WERI-Rb-1 (cell line): ENCODE results near the gene PSMD2.

Experiments
- DNase-seq: peaks from one replicate; pipeline ENCODE4 v3.0.0-alpha.2; 2020
- H3K27ac ChIP-seq: fragments of 250-450 bp; sonication (Bioruptor Pico); 2 replicates; pipeline ENCODE4 v1.5.1; 2020; ENCODE audit warnings: mild to moderate bottlenecking, moderate library complexity
- H3K27me3 ChIP-seq: fragments of 250-450 bp; sonication (Bioruptor Pico); 2 replicates; pipeline ENCODE4 v1.5.1; 2021; ENCODE audit warnings: mild to moderate bottlenecking, low read depth, moderate library complexity; ENCODE audit not compliant: insufficient read depth, severe bottlenecking
- H3K36me3 ChIP-seq: fragments of 250-450 bp; sonication (Bioruptor Pico); 2 replicates; pipeline ENCODE4 v1.5.1; 2020; ENCODE audit warnings: mild to moderate bottlenecking, moderate library complexity
- H3K4me3 ChIP-seq: 2 replicates; pipeline ENCODE4 v1.5.1; 2011; ENCODE audit warnings: low read depth, mild to moderate bottlenecking, control low read depth, low read length
- H3K9me3 ChIP-seq: fragments of 250-450 bp; sonication (Bioruptor Pico); 2 replicates; pipeline ENCODE4 v1.5.1; 2021; ENCODE audit warnings: mild to moderate bottlenecking, moderate library complexity; ENCODE audit not compliant: severe bottlenecking
- TF ChIP-seq, protein P1 (sequence below): IDR thresholded peaks from 2 replicates; pipeline ENCODE4 v1.5.1; 2011; ENCODE audit warnings: low read depth, mild to moderate bottlenecking, control low read depth, inconsistent platforms, low read length

Gene PSMD2

DNA sequence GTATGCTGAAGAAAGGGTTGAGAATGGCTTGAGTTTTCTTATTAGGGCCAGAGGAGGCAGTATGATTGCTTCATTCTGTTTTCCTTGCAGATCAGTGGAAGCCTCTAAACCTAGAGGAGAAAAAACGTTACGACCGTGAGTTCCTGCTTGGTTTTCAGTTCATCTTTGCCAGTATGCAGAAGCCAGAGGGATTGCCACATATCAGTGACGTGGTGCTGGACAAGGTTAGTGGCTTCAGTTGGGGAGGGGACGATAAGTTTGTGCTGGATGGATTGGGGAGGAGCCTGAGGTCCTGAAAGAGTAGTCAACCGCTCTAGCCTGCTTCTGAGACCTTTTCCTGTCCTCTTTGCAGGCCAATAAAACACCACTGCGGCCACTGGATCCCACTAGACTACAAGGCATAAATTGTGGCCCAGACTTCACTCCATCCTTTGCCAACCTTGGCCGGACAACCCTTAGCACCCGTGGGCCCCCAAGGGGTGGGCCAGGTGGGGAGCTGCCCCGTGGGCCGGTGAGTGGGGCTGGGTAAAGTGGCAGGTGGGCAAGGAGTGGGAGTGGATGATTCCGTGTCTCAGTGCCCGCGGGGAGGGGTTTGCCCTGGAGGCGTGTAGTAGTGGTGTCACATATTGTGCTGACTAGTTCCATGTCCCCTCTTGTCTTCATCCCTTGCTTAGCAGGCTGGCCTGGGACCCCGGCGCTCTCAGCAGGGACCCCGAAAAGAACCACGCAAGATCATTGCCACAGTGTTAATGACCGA lies 23.9 kb downstream of the PSMD2 start:
- Histone ChIP-seq H3K27ac (no peak overlapping the region), H3K9me3 (no peaks in the 10 kb centered on the region), H3K4me3 (no peak overlapping the region), H3K27me3 (no peaks in the 10 kb centered on the region), H3K36me3 (peaks cover 98% of the 10 kb centered on the region)
- DNase-seq = no peak
- TF ChIP-seq, protein P1, sequence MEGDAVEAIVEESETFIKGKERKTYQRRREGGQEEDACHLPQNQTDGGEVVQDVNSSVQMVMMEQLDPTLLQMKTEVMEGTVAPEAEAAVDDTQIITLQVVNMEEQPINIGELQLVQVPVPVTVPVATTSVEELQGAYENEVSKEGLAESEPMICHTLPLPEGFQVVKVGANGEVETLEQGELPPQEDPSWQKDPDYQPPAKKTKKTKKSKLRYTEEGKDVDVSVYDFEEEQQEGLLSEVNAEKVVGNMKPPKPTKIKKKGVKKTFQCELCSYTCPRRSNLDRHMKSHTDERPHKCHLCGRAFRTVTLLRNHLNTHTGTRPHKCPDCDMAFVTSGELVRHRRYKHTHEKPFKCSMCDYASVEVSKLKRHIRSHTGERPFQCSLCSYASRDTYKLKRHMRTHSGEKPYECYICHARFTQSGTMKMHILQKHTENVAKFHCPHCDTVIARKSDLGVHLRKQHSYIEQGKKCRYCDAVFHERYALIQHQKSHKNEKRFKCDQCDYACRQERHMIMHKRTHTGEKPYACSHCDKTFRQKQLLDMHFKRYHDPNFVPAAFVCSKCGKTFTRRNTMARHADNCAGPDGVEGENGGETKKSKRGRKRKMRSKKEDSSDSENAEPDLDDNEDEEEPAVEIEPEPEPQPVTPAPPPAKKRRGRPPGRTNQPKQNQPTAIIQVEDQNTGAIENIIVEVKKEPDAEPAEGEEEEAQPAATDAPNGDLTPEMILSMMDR = no peak

DNA sequence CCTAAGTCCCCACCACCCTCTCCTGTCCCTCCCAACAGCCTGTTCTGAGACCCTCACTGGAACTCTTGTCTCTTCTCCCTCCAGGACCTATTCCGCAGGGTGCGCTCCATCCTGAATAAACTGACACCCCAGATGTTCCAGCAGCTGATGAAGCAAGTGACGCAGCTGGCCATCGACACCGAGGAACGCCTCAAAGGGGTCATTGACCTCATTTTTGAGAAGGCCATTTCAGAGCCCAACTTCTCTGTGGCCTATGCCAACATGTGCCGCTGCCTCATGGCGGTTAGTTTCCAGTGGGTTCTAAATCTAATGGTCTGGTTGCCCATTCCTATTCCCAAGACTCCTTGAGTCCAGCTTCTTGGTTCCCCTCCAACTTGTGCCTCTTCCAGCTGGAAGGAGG lies 24.7 kb downstream of the PSMD2 start:
- TF ChIP-seq, protein P1 = no peak
- Histone ChIP-seq H3K4me3 (no peak overlapping the region), H3K36me3 (peaks cover 96% of the 10 kb centered on the region), H3K27ac (no peak overlapping the region), H3K27me3 (no peaks in the 10 kb centered on the region), H3K9me3 (no peaks in the 10 kb centered on the region)
- no peak for DNase-seq

DNA sequence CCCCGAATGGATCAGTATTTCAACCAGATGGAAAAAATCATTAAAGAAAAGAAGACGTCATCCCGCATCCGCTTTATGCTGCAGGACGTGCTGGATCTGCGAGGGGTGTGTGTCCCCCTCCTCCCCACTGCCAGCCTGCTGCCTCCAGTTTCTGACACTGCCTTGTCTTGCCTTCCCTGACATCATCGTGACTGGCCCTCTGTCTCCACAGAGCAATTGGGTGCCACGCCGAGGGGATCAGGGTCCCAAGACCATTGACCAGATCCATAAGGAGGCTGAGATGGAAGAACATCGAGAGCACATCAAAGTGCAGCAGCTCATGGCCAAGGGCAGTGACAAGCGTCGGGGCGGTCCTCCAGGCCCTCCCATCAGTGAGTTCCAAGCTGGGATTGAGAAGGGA lies 26.2 kb downstream of the PSMD2 start:
- H3K4me3 ChIP-seq = no peak overlapping the region
- DNase-seq = no peak
- H3K36me3 ChIP-seq = peaks cover 99% of the 10 kb centered on the region
- H3K9me3 ChIP-seq = no peaks in the 10 kb centered on the region
- no peak overlapping the region for H3K27ac ChIP-seq
- no peaks in the 10 kb centered on the region for H3K27me3 ChIP-seq
- TF ChIP-seq, protein P1 = no peak

DNA sequence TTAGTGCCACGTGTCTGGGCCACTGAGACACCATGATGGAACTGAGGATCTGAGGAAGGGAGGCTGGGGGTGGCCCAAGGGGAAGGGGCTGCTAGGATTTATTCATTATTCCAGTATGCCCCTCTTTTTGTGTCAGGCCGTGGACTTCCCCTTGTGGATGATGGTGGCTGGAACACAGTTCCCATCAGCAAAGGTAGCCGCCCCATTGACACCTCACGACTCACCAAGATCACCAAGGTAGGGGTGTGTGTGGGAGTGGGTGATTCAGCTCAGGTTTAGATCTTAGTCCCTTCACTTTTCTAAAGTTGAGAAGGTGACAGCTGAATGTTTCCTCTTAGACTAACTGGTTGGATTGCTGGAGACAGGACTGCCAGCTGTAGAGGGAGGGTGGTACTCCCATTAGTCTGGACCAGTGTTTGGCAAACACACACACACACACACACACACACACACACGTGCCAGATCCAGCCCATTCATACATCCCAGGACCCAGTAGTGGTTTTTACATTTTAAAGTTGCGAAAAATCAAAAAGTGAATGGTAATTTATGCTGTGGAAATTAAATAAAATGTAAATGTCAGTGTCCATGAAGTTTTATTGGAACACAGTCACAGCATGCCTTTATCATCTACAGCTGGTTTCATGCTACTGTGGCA lies 26.8 kb downstream of the PSMD2 start:
- TF ChIP-seq, protein P1 = no peak
- H3K9me3 ChIP-seq = no peaks in the 10 kb centered on the region
- H3K4me3 ChIP-seq = no peak overlapping the region
- no peak overlapping the region for H3K27ac ChIP-seq
- H3K27me3 ChIP-seq = no peaks in the 10 kb centered on the region
- DNase-seq = no peak
- peaks cover 99% of the 10 kb centered on the region for H3K36me3 ChIP-seq

DNA sequence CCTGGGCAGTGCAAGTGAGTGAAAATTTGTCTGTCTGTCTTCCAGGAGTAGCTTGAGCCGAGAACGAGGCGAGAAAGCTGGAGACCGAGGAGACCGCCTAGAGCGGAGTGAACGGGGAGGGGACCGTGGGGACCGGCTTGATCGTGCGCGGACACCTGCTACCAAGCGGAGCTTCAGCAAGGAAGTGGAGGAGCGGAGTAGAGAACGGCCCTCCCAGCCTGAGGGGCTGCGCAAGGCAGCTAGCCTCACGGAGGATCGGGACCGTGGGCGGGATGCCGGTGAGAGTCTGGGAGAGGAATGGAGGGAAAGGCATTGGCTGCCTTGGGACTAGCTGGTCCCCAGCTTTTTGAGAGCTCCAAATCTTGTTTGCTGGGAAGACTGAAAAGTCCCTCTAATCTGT lies 28.1 kb downstream of the PSMD2 start:
- H3K27ac ChIP-seq = no peak overlapping the region
- no peak overlapping the region for H3K4me3 ChIP-seq
- H3K27me3 ChIP-seq = no peaks in the 10 kb centered on the region
- H3K36me3 ChIP-seq = peaks cover 99% of the 10 kb centered on the region
- DNase-seq = no peak
- no peaks in the 10 kb centered on the region for H3K9me3 ChIP-seq
- TF ChIP-seq, protein P1 = no peak
